Choroid plexus epithelial cell (primary cell): ENCODE measurements around the gene TMEM139.
"Not testable (repeated sequence)": the region's sequence is repeated elsewhere in the genome, so short reads cannot be mapped to it uniquely, and the experiment has no call there.

Experiments used
- DNase-seq: peaks from one replicate; pipeline ENCODE4 v3.0.0-alpha.2; 2010; ENCODE audit warnings: low read depth
- H3K4me3 ChIP-seq: 2 replicates; pipeline ENCODE4 v1.5.1; 2011; ENCODE audit warnings: low read depth, mild to moderate bottlenecking, control low read depth, low read length, moderate library complexity
- TF ChIP-seq, protein P1 (sequence below): conservative IDR thresholded peaks from 2 replicates; pipeline ENCODE4 v1.5.1; 2011; ENCODE audit warnings: low read depth, mild to moderate bottlenecking, control low read depth, inconsistent platforms, low read length, moderate library complexity

TMEM139 gene

DNA sequence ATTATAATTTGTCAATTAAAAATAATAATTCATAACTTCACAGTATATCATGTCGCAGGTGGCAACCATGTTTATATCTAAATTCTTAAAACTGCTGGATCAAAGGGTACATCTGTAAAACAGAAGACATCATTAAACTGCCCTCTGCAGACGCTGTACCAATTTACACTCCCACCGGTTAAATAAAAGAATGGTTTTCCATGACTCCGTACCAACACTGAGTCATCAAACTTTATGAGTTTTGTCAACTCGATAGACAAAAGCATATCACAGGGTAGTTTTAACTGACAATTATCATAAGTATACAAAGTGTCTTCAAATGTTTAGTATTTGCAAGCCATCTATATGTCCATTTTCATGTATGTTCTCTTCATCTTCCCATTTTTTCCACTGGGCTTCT is 27.3 kb upstream of the TMEM139 start:
- TF ChIP-seq, protein P1, sequence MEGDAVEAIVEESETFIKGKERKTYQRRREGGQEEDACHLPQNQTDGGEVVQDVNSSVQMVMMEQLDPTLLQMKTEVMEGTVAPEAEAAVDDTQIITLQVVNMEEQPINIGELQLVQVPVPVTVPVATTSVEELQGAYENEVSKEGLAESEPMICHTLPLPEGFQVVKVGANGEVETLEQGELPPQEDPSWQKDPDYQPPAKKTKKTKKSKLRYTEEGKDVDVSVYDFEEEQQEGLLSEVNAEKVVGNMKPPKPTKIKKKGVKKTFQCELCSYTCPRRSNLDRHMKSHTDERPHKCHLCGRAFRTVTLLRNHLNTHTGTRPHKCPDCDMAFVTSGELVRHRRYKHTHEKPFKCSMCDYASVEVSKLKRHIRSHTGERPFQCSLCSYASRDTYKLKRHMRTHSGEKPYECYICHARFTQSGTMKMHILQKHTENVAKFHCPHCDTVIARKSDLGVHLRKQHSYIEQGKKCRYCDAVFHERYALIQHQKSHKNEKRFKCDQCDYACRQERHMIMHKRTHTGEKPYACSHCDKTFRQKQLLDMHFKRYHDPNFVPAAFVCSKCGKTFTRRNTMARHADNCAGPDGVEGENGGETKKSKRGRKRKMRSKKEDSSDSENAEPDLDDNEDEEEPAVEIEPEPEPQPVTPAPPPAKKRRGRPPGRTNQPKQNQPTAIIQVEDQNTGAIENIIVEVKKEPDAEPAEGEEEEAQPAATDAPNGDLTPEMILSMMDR = no peak
- no peak for DNase-seq
- no peak overlapping the region for H3K4me3 ChIP-seq

DNA sequence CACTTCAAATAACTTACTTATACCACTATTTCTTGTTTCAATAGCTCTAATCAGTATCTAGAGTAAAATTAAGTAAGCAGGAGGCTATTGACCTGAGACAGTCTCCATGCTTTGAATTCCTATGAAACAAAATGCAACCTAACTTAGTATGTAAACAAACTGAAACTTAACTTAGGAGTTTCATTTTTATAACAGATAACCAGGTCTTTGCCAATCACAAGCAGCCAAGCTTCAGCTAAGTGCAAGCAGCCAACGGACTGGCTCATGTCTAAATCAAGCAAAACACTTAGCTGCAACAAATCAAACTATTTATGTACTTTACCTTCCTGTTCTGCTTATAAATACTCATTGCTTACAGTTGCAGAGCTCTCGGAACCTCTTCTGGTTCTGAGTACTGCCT is 25.9 kb upstream of the TMEM139 start:
- peak; percentile 65 for DNase-seq
- no peak overlapping the region for H3K4me3 ChIP-seq
- TF ChIP-seq, protein P1 = no peak

DNA sequence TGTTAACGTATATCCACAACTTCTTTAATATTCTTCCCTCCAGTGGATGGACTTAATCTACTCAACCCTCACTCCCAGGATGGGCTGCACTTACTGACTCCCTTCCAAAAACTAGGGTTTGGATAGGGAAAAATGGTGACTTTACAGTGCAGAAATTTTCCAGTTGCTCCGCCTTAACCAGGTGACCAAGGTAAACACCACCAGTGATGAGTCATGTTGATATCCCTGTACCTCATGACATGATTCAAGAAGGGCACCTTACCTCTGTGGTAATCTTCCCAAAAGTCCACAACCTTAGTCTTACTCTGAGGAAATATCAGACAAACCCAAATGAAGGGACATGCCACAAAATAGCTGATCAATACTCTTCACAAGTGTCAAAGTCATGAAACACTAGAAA is 25.0 kb upstream of the TMEM139 start:
- no peak for DNase-seq
- no peak overlapping the region for H3K4me3 ChIP-seq

DNA sequence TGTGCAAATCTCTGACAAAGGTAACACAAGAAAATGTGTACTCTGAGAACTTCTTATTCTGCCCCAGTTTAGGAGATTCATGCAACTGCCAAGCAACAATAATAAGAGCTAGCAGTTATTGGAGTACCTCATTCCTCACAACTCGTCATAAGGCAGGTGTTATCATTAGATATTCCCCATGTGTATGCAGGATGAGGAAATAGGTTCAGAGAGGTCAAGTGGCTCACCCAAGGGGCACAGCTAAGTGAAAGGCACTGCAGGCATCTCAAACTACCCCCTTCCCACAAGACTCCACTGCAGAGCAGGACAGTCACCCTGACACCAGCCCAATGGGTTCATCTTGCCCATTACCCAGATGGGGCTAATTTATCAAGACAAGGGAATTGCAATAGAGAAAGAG is 22.9 kb upstream of the TMEM139 start:
- TF ChIP-seq, protein P1 = no peak
- H3K4me3 ChIP-seq = no peak overlapping the region
- DNase-seq = no peak

More for the DNA sequence above, 25.0 kb upstream of the TMEM139 start:
- TF ChIP-seq, protein P1 = no peak

DNA sequence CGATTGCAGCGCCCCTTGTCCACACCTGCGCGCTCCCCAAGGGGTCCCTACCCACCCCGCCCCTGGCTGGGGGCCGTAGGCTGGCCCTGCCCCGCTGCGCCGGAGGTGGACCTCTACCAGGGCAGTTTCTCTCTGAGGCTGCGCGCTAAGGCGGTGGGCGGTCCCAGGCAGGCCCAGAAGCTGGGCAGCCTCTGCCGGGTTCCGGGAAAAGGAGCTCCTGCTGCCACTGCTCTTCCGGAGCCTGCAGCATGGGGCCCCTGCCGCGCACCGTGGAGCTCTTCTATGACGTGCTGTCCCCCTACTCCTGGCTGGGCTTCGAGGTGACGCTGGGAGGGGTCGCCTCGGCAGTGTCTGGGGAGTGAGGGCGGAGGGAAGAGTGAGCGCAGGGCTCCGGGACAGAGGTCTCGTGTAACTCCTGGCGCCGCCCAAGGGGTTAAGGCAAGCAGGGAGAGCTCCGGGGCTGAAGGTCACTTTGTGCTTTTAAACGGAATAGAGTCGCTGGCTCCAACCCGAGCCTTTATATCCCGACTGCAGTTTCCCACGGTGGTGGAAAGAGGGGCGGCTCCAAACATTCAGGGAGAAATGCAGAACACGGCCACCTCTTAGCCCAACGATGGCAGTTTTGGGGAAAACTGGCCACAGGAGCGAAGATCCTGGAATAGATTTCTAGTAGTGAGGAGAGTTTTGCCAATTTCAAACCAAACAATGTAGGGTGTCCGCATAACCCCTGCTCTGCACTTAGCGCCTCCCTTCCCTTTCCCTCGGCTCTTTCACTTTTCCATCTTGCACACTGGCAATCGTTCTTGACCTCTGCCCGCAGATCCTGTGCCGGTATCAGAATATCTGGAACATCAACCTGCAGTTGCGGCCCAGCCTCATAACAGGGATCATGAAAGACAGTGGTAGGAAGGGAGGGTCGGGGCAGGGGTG is 21.2 kb upstream of the TMEM139 start, which contains the start of gene GSTK1:
Gene GSTK1 (plus strand): TSS at position 176 of the 930 bp plus-strand sequence. CDS start 73 bp downstream, at position 249.
- H3K4me3 ChIP-seq = peak within 1 kb of the TSS; percentile 88
- TF ChIP-seq, protein P1 = no peak
- DNase-seq = peak; percentile 69

DNA sequence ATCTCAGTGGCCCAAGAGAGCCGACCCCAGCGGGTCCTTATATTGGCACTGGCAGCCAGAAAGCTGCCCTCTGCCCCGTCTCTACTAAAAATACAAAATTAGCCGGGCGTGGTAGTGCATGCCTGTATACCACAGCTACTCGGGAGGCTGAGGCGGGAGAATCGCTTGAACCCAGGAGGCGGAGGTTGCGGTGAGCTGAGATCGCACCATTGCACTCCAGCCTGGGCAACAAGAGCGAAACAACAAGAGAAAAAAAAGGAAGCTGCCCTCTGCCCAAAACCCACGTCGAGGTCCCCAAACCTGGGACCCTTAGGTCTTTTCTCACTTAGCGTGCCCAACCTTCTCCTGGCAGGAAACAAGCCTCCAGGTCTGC is 20.6 kb upstream of the TMEM139 start:
- H3K4me3 ChIP-seq = peak overlapping the region; percentile 88
- DNase-seq = not testable (repeated sequence)

DNA sequence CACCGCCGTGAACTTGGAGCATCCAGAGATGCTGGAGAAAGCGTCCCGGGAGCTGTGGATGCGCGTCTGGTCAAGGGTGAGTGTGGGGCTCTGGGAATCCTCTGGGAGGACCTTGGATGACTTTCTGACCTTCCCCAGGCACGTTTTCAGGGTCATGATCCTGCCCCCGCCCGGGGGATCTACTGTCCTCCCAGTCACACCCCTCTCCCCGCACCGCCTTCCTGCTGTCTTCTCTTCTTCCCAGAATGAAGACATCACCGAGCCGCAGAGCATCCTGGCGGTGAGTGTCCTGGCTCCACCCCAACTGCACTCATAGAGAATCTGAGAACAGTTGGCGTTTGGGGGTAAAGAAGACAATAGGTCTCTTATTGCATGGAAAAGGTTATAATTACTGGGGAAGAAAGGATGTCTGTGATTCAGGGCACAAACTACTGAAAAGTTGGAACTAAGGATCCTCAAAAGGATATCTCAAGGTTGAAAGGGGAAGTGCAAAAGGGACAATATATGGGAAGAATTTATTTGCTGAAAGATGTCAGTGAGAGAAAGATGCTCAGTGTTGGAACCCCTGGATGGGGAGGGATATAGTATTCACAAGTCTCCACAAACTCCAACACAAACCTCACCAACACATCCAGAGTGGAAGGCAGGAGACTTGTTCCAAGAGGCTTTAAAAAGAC is 19.6 kb upstream of the TMEM139 start:
- H3K4me3 ChIP-seq = no peak overlapping the region
- DNase-seq = no peak
- TF ChIP-seq, protein P1 = no peak
